GM23338 (cell line): ENCODE measurements around the gene CDH4. TPM values are rescaled to one million over a fixed set of nuclear protein-coding genes. Genes with fewer than 3 reads are reported as not detected.

Source experiments
- ATAC-seq: fragments of 200-7000 bp; cut with Tn5 transposase; 3 replicates; pipeline ENCODE4 v1.9.1; 2020
- DNase-seq: peaks from one replicate; pipeline ENCODE4 v3.0.0-alpha.2; 2015; ENCODE audit warnings: low spot score
- H2AFZ ChIP-seq: fragments of 200-600 bp; sonication (generic); 2 replicates; pipeline ENCODE4 v1.8.0; 2016; ENCODE audit warnings: antibody characterized with exemption, mild to moderate bottlenecking, moderate library complexity
- H3F3A ChIP-seq: fragments of 200-600 bp; sonication (generic); replicated peaks from 2 replicates; pipeline ENCODE4 v1.8.0; 2017; ENCODE audit warnings: antibody characterized with exemption, mixed run types, low read depth
- H3K27ac ChIP-seq: fragments of 200-600 bp; sonication (generic); 2 replicates; pipeline ENCODE4 v1.6.1; 2016; ENCODE audit warnings: low read depth
- H3K27me3 ChIP-seq: fragments of 200-600 bp; sonication (generic); 2 replicates; pipeline ENCODE4 v1.8.0; 2016; ENCODE audit warnings: mild to moderate bottlenecking, mixed run types, moderate library complexity; ENCODE audit not compliant: insufficient read depth
- H3K36me3 ChIP-seq: fragments of 200-600 bp; sonication (generic); 2 replicates; pipeline ENCODE4 v1.8.0; 2016; ENCODE audit warnings: mild to moderate bottlenecking; ENCODE audit not compliant: insufficient read depth
- H3K4me1 ChIP-seq: fragments of 200-600 bp; sonication (generic); 2 replicates; pipeline ENCODE4 v1.8.0; 2016; ENCODE audit warnings: mild to moderate bottlenecking, moderate library complexity; ENCODE audit not compliant: insufficient read depth
- H3K4me2 ChIP-seq: fragments of 200-600 bp; sonication (generic); 2 replicates; pipeline ENCODE4 v1.7.1; 2017; ENCODE audit warnings: mixed run types
- H3K4me3 ChIP-seq: fragments of 200-600 bp; sonication (generic); 2 replicates; pipeline ENCODE4 v1.6.1; 2016; ENCODE audit warnings: mixed run types
- H3K79me2 ChIP-seq: fragments of 200-600 bp; sonication (generic); replicated peaks from 2 replicates; pipeline ENCODE4 v1.8.0; 2017; ENCODE audit warnings: mild to moderate bottlenecking; ENCODE audit not compliant: insufficient read depth
- H3K9me2 ChIP-seq: fragments of 200-600 bp; sonication (generic); 2 replicates; pipeline ENCODE4 v1.8.0; 2017; ENCODE audit not compliant: insufficient read depth
- H4K20me1 ChIP-seq: fragments of 200-600 bp; sonication (generic); replicated peaks from 2 replicates; pipeline ENCODE4 v1.8.0; 2017; ENCODE audit warnings: mild to moderate bottlenecking; ENCODE audit not compliant: insufficient read depth
- H3K27ac Mint-ChIP-seq: 2 replicates; pipeline ENCODE4 v1.8.0; 2020; ENCODE audit warnings: inconsistent platforms, mild to moderate bottlenecking, moderate library complexity, mixed read lengths
- H3K27me3 Mint-ChIP-seq: 3 replicates; pipeline ENCODE4 v1.8.0; 2022; ENCODE audit warnings: low read depth, mild to moderate bottlenecking, moderate library complexity, mixed read lengths, inconsistent platforms; ENCODE audit not compliant: insufficient read depth, poor library complexity
- H3K36me3 Mint-ChIP-seq: 3 replicates; pipeline ENCODE4 v1.8.0; 2021; ENCODE audit warnings: low read depth, mild to moderate bottlenecking, inconsistent platforms, moderate library complexity, mixed read lengths
- H3K4me1 Mint-ChIP-seq: 3 replicates; pipeline ENCODE4 v1.8.0; 2020; ENCODE audit warnings: mild to moderate bottlenecking, inconsistent platforms, mixed read lengths
- H3K4me3 Mint-ChIP-seq: 3 replicates; pipeline ENCODE4 v1.8.0; 2021; ENCODE audit warnings: moderate library complexity, mild to moderate bottlenecking, inconsistent platforms, mixed read lengths
- H3K9me3 Mint-ChIP-seq: 3 replicates; pipeline ENCODE4 v1.8.0; 2020; ENCODE audit warnings: moderate library complexity, mild to moderate bottlenecking, inconsistent platforms, mixed read lengths
- CREB1 ChIP-seq: fragments of 250-450 bp; sonication (Bioruptor Pico); IDR thresholded peaks from 2 replicates; pipeline ENCODE4 v1.5.0; 2020; ENCODE audit warnings: low read depth, mild to moderate bottlenecking, moderate library complexity
- EZH2 ChIP-seq: fragments of 200-600 bp; sonication (generic); IDR thresholded peaks from one replicate; pipeline ENCODE4 v1.8.0; 2017; ENCODE audit warnings: antibody characterized with exemption, mild to moderate bottlenecking, low read depth; ENCODE audit not compliant: unreplicated experiment
- JUNB ChIP-seq: IDR thresholded peaks from one replicate; pipeline ENCODE4 v1.6.1; 2016; ENCODE audit warnings: antibody characterized with exemption; ENCODE audit not compliant: unreplicated experiment
- NANOG ChIP-seq: IDR thresholded peaks from 2 replicates; pipeline ENCODE4 v1.6.1; 2016; ENCODE audit warnings: antibody characterized with exemption, borderline replicate concordance
- POLR2AphosphoS5 ChIP-seq: IDR thresholded peaks from 2 replicates; pipeline ENCODE4 v1.6.1; 2016; ENCODE audit warnings: antibody characterized with exemption, low read depth
- STAT1 ChIP-seq: IDR thresholded peaks from one replicate; pipeline ENCODE4 v1.6.1; 2016; ENCODE audit warnings: antibody characterized with exemption; ENCODE audit not compliant: unreplicated experiment
- ZNF114 ChIP-seq: fragments of 250-450 bp; sonication (Bioruptor Pico); IDR thresholded peaks from 2 replicates; pipeline ENCODE4 v1.5.0; 2020; ENCODE audit warnings: mild to moderate bottlenecking, moderate library complexity
- ZNF331 ChIP-seq: fragments of 250-450 bp; sonication (Bioruptor Pico); IDR thresholded peaks from 2 replicates; pipeline ENCODE4 v1.5.0; 2020; ENCODE audit warnings: low read depth, mild to moderate bottlenecking, moderate library complexity
- polyA plus RNA-seq: library from polyadenylated mRNA; unstranded; fragments of >200 nt; fragmentation: Nextera tagmentation; extraction: Ambion mirVana; gene quantifications from 2 replicates; pipeline ENCODE4 v1.2.1, GENCODE V29; 2016
- total RNA-seq: library from RNA; depleted of rRNA; stranded (reverse); fragments of >200 nt; shearing (Covaris generic); gene quantifications from 2 replicates; pipeline ENCODE4 v1.2.3, GENCODE V29; 2014
- TF ChIP-seq, protein P1 (sequence below): fragments of 250-450 bp; sonication (Bioruptor Pico); IDR thresholded peaks from 2 replicates; pipeline ENCODE4 v1.5.0; 2020; ENCODE audit warnings: mild to moderate bottlenecking, moderate library complexity
- TF ChIP-seq, protein P2 (sequence below): IDR thresholded peaks from 2 replicates; pipeline ENCODE4 v1.6.1; 2016; ENCODE audit warnings: antibody characterized with exemption
- TF ChIP-seq, protein P3 (sequence below): IDR thresholded peaks from one replicate; pipeline ENCODE4 v1.6.1; 2018; ENCODE audit warnings: antibody characterized with exemption; ENCODE audit not compliant: unreplicated experiment

The CDH4 gene
- total and polyA plus RNA-seq, 2 experiments from 2014 or later = 1.2 to 4.2 TPM

DNA sequence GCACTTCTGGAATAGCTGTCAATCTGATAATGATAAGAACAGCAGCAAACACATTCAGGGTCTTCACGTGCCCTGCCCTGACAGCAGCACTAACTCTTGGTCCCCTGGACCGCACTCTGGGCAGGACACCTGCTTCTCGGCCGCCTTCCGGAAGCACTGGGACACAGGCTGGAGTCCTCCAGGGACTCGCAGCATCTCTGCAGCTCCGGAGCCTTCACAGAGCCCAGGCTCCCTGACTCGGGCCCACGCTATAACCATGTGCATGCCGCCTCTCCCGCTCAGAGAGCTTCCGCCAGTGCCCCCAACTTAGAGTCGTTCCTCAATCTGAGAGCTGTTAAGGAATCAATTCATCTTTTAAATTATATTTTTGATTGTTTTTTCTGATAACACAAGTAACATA is 436.4 kb downstream of the CDH4 start:
- Histone ChIP-seq H3K36me3 (no peaks in the 10 kb centered on the region), H3K4me2 (no peak overlapping the region), H3K9me2 (no peaks in the 10 kb centered on the region), H4K20me1 (no peaks in the 10 kb centered on the region), H2AFZ (no peak overlapping the region), H3F3A (0 out of 2 replicates have a peak, but pooled peaks cover 5% of the 10 kb centered on the region), H3K27ac (no peak overlapping the region), H3K79me2 (no peaks in the 10 kb centered on the region), H3K27me3 (no peaks in the 10 kb centered on the region), H3K4me1 (no peaks in the 10 kb centered on the region), H3K4me3 (no peak overlapping the region)
- H3K9me3 Mint-ChIP-seq = no peaks in the 10 kb centered on the region
- peaks cover 3% of the 10 kb centered on the region; the same call in 2 of the 3 replicates for H3K4me1 Mint-ChIP-seq
- ATAC-seq (no peak), DNase-seq (no peak)
- H3K36me3 Mint-ChIP-seq = no peaks in the 10 kb centered on the region
- peaks cover 18% of the 10 kb centered on the region for H3K27me3 Mint-ChIP-seq
- no peak overlapping the region for H3K4me3 Mint-ChIP-seq
- H3K27ac Mint-ChIP-seq = no peak overlapping the region
- no peak for TF ChIP-seq STAT1
- no peak for TF ChIP-seq ZNF114 (CRISPR knock-in tag)
- TF ChIP-seq, protein P1, sequence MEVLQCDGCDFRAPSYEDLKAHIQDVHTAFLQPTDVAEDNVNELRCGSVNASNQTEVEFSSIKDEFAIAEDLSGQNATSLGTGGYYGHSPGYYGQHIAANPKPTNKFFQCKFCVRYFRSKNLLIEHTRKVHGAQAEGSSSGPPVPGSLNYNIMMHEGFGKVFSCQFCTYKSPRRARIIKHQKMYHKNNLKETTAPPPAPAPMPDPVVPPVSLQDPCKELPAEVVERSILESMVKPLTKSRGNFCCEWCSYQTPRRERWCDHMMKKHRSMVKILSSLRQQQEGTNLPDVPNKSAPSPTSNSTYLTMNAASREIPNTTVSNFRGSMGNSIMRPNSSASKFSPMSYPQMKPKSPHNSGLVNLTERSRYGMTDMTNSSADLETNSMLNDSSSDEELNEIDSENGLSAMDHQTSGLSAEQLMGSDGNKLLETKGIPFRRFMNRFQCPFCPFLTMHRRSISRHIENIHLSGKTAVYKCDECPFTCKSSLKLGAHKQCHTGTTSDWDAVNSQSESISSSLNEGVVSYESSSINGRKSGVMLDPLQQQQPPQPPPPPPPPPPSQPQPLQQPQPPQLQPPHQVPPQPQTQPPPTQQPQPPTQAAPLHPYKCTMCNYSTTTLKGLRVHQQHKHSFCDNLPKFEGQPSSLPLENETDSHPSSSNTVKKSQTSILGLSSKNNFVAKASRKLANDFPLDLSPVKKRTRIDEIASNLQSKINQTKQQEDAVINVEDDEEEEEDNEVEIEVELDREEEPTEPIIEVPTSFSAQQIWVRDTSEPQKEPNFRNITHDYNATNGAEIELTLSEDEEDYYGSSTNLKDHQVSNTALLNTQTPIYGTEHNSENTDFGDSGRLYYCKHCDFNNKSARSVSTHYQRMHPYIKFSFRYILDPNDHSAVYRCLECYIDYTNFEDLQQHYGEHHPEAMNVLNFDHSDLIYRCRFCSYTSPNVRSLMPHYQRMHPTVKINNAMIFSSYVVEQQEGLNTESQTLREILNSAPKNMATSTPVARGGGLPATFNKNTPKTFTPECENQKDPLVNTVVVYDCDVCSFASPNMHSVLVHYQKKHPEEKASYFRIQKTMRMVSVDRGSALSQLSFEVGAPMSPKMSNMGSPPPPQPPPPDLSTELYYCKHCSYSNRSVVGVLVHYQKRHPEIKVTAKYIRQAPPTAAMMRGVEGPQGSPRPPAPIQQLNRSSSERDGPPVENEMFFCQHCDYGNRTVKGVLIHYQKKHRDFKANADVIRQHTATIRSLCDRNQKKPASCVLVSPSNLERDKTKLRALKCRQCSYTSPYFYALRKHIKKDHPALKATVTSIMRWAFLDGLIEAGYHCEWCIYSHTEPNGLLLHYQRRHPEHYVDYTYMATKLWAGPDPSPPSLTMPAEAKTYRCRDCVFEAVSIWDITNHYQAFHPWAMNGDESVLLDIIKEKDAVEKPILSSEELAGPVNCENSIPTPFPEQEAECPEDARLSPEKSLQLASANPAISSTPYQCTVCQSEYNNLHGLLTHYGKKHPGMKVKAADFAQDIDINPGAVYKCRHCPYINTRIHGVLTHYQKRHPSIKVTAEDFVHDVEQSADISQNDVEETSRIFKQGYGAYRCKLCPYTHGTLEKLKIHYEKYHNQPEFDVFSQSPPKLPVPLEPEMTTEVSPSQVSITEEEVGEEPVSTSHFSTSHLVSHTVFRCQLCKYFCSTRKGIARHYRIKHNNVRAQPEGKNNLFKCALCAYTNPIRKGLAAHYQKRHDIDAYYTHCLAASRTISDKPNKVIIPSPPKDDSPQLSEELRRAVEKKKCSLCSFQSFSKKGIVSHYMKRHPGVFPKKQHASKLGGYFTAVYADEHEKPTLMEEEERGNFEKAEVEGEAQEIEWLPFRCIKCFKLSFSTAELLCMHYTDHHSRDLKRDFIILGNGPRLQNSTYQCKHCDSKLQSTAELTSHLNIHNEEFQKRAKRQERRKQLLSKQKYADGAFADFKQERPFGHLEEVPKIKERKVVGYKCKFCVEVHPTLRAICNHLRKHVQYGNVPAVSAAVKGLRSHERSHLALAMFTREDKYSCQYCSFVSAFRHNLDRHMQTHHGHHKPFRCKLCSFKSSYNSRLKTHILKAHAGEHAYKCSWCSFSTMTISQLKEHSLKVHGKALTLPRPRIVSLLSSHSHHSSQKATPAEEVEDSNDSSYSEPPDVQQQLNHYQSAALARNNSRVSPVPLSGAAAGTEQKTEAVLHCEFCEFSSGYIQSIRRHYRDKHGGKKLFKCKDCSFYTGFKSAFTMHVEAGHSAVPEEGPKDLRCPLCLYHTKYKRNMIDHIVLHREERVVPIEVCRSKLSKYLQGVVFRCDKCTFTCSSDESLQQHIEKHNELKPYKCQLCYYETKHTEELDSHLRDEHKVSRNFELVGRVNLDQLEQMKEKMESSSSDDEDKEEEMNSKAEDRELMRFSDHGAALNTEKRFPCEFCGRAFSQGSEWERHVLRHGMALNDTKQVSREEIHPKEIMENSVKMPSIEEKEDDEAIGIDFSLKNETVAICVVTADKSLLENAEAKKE (CRISPR knock-in tag) = no peak
- no peak for TF ChIP-seq EZH2
- no peak for TF ChIP-seq ZNF331 (CRISPR knock-in tag)
- TF ChIP-seq JUNB = no peak
- TF ChIP-seq, protein P2, sequence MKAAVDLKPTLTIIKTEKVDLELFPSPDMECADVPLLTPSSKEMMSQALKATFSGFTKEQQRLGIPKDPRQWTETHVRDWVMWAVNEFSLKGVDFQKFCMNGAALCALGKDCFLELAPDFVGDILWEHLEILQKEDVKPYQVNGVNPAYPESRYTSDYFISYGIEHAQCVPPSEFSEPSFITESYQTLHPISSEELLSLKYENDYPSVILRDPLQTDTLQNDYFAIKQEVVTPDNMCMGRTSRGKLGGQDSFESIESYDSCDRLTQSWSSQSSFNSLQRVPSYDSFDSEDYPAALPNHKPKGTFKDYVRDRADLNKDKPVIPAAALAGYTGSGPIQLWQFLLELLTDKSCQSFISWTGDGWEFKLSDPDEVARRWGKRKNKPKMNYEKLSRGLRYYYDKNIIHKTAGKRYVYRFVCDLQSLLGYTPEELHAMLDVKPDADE = no peak
- no peak for TF ChIP-seq NANOG
- TF ChIP-seq, protein P3, sequence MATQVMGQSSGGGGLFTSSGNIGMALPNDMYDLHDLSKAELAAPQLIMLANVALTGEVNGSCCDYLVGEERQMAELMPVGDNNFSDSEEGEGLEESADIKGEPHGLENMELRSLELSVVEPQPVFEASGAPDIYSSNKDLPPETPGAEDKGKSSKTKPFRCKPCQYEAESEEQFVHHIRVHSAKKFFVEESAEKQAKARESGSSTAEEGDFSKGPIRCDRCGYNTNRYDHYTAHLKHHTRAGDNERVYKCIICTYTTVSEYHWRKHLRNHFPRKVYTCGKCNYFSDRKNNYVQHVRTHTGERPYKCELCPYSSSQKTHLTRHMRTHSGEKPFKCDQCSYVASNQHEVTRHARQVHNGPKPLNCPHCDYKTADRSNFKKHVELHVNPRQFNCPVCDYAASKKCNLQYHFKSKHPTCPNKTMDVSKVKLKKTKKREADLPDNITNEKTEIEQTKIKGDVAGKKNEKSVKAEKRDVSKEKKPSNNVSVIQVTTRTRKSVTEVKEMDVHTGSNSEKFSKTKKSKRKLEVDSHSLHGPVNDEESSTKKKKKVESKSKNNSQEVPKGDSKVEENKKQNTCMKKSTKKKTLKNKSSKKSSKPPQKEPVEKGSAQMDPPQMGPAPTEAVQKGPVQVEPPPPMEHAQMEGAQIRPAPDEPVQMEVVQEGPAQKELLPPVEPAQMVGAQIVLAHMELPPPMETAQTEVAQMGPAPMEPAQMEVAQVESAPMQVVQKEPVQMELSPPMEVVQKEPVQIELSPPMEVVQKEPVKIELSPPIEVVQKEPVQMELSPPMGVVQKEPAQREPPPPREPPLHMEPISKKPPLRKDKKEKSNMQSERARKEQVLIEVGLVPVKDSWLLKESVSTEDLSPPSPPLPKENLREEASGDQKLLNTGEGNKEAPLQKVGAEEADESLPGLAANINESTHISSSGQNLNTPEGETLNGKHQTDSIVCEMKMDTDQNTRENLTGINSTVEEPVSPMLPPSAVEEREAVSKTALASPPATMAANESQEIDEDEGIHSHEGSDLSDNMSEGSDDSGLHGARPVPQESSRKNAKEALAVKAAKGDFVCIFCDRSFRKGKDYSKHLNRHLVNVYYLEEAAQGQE = no peak
- no peak for TF ChIP-seq CREB1 (CRISPR knock-in tag)
- TF ChIP-seq POLR2AphosphoS5 = no peak
